AG08395 (cell line): ENCODE measurements around the gene RCN1.
"Not testable (repeated sequence)": the region's sequence is repeated elsewhere in the genome, so short reads cannot be mapped to it uniquely, and the experiment has no call there.

Experiments used
- DNase-seq: peaks from one replicate; pipeline ENCODE4 v3.0.0; 2012; ENCODE audit warnings: mixed read lengths, low spot score

Gene RCN1

GRCh38 chr11:32113200-32113919 lies 22.5 kb downstream of the RCN1 start:
- no peak for DNase-seq

DNA sequence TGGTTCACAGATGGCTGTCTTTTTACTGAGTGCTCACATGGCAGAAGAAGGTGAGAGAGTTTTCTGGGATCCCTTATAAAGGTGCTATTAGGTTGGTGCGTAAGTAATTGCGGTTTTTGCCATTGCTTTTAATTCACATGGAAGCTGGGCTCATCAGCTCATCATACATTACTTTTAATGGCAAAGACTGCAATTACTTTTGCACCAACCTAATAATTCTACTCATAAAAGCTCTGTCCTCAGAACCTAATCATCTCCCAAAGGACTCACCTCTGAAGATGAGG lies 23.0 kb downstream of the RCN1 start:
- DNase-seq = no peak

GRCh38 chr11:32115446-32115845 lies 24.6 kb downstream of the RCN1 start:
- DNase-seq = no peak

- DNase-seq = no peak
Observed at GRCh38 chr11:32116668-32117067, 25.8 kb downstream of the RCN1 start.

- DNase-seq = no peak
Observed at GRCh38 chr11:32118025-32118974, 27.4 kb downstream of the RCN1 start.

DNA sequence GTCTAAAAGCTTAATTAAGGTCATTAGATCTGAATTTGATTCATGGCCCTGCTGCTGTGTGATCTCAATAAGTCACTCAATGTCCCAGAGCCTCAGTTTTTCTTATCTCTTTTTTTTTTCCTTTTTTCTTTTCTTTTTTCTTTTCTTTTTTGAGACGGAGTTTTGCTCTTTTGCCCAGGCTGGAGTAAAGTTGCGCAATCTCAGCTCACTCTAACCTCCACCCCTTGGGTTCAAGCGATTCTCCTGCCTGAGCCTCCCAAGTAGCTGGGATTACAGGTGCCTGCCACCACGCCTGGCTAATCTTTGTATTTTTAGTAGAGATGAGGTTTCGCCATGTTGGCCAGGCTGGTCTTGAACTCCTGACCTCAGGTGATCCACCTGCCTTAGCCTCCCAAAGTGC lies 28.3 kb downstream of the RCN1 start:
- not testable (repeated sequence) for DNase-seq

GRCh38 chr11:32121012-32121411 lies 30.1 kb downstream of the RCN1 start:
- DNase-seq = no peak

- DNase-seq = no peak
Observed at GRCh38 chr11:32122200-32122599, 31.3 kb downstream of the RCN1 start.

GRCh38 chr11:32131321-32131720 lies 40.4 kb downstream of the RCN1 start:
- no peak for DNase-seq

DNA sequence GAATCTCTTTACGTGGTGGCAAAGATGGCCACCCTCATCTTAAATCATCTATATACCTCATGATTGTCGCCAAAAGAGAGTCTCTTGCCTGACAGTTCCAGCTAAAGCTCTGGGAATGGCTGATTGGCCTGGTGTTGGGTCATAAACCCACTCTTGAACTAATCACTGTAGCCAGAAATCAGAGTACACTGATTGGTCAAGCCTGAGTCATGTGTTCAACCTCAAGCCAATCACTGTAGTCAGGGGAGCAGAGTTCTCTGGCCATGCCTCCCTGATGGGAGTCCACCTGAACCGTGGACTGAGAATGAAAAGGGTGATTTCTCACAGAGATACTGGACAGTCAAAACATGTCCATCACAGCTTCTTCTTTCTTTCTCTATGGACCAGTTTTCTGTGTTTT lies 45.8 kb downstream of the RCN1 start:
- DNase-seq = no peak

DNA sequence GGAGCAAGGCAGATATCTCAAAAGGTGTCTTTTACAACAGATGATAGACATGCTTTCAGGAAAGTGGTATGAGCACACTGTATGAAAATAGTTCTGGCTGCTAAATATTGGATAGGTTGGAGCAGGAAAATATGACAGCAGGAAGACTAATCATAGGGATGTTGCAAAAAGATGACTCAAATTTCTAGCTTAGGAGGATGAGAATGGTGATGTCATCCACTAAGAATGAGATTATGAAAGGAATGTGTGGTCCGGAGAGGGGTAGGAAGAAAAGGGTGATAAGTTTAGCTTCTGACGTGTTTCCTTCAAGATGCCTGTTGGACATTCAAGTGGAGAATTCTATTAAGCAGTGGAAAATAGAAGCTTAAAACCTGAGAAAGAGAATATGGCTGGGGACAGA lies 46.4 kb downstream of the RCN1 start:
- peak; percentile 95 for DNase-seq

DNA sequence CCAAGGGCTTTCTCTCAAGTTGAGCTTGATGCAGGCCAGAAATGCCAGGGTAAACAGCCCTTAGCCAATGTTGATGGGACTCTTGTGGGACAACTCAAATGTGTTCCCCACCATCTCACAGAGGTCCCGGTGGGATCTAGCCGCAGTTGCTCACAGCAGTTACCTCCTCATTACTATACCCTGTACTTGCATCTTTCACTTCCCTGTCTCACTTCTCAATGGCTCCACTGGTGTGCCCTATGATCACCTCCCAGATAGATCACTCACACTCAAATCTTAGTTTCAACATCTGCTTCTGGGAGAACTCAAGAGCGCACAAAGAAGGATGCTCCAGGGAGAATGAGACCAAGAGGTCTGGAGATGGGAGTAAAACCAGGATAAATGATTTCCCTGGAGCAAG lies 47.0 kb downstream of the RCN1 start:
- no peak for DNase-seq

DNA sequence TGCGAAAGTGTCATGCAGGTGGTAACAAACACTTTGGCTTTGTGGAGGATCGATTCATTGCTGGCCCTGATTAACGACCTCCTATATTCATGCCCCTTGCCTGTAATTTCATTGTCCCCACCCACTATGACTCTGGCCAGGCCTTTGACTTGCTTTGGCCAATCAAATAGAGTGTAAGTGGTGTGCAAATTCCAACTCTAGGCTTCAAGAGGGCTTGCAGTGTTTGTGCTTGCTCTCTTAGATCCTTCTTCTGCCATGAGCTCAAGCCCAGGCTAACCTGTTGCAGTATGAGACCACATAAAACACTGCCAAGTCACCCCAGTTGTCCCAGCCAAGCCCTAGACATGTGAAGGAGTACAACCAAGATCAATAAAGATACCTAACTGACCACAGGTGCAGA lies 48.0 kb downstream of the RCN1 start:
- no peak for DNase-seq

DNA sequence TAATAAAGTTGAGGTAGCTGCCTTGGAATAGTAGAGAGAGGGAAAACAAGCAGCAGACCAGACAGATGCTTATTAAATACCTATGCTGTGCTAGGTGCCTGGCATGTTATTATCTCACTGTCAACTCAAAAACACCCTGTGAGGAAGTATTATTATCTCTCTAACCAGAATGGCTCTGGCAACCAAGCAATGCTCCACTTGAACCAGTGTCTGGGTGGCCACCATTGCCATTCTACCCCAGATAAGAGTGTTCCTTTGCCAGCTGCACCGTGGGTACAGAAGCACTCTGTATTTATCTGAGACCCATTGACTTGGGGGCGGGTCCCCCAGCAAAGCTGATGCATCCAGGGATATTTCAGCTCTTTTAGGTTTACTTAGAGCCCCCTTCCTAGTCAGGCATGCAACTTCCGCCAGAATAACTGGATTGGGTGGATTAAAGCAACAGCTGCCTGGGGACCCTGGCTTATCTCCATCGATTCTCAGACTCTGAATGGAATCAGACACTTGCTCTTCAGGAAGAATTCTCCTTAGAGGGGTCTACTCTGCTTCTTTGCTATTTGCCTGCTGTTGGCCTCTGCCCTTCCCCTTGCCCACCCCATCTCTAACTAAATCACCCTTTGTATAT lies 49.1 kb downstream of the RCN1 start:
- no peak for DNase-seq

GRCh38 chr11:32141745-32142546 lies 51.1 kb downstream of the RCN1 start:
- DNase-seq = no peak

GRCh38 chr11:32143378-32143777 lies 52.5 kb downstream of the RCN1 start:
- DNase-seq = no peak

DNA sequence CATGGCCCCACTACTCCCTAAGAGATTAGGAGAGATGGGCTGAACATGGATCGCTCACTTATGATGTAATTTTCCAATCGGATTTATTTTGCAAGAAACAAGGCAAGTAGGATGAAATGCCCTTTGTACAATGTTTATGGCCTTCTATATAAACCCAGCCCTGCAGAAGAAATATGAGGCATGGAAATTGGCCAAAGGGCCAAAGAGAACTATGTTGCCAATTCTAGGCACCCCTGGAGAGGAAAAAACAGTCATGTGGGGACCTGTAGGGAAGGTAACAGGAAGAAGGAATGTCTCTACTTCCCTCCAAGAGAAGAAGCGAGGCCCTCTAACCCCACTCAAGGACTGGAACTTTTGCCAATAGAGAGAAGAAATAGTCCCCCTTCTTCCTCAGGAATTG lies 54.4 kb downstream of the RCN1 start:
- no peak for DNase-seq

GRCh38 chr11:32148895-32149294 lies 58.0 kb downstream of the RCN1 start:
- DNase-seq = peak; percentile 52

DNA sequence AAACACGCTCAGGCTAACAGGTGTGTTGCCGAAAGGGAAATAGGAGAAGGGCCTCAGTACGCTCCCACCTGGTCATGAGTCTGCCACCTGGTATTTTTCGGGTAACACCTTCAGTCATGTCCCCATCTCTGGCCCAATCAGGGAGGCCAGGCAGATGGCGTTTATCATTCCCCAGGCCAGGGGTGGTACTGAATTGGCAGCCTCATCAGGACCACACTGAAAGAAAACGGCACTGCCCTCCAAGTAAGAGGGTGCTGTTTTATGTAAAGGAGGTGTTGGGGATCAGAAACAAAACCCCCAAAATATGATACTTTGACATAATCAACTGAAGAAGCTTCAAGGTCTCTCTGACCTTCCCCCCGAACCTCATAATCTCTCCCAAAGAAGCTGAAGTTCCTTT lies 58.9 kb downstream of the RCN1 start:
- no peak for DNase-seq

- DNase-seq = no peak
Observed at GRCh38 chr11:32151027-32151426, 60.2 kb downstream of the RCN1 start.

- DNase-seq = no peak
Observed at GRCh38 chr11:32152216-32152615, 61.3 kb downstream of the RCN1 start.

DNA sequence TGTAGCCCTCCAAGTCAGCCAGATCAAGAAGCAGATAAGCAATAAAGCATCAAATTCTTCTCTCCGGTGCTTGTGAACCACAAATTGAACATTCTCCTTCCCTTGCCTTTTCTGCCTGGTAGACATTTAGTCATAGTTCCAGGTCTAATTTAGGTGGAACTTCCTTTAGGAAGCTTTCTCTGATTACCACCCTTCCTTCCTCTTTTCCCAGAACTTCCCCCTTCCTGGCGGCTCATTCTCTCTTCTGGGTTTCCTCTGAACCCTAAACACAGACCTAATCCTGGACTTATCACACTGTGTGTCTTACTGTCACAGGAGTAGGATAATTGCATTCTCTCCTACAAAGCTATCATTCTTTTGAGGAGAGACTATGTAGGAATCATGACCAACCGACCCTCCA lies 61.9 kb downstream of the RCN1 start:
- no peak for DNase-seq
